H1 (cell line): ENCODE data around the gene WNT1. TPM values are rescaled to one million over a fixed set of nuclear protein-coding genes. Genes with fewer than 3 reads are reported as not detected.

ENCODE experiments used
- CTCF ChIA-PET: fragments of 300-600 bp; sonication (Branson Sonifier 250); formaldehyde crosslinking; loops from one replicate; lab custom pipeline; 2021; ENCODE audit not compliant: partially characterized antibody; lab: Charles Lee
- POLR2A ChIA-PET: fragments of 300-600 bp; sonication (Branson Sonifier 250); formaldehyde crosslinking; loops from one replicate; lab custom pipeline; 2021; ENCODE audit warnings: inconsistent platforms; ENCODE audit not compliant: partially characterized antibody; lab: Charles Lee
- DNase-seq, 2 experiments: peaks; one replicate each; pipeline versions ENCODE4 v3.0.0 to v3.0.0-alpha.2; 2010 to 2022; ENCODE audit warnings: low spot score in 2 of 2, low read depth in 1 of 2, mixed read lengths in 1 of 2
- FAIRE-seq: peaks from 2 replicates; lab custom pipeline; 2011; peaks lifted over from hg19 to GRCh38; lab: Jason Lieb, UNC
- H2AFZ ChIP-seq: 2 replicates; pipeline ENCODE4 v1.8.1; 2012; ENCODE audit warnings: low read length, inconsistent platforms
- H2AK5ac ChIP-seq: 2 replicates; pipeline ENCODE4 v1.6.1; 2013; ENCODE audit warnings: low read depth, low read length
- H2BK120ac ChIP-seq: replicated peaks from 2 replicates; pipeline ENCODE3; 2013; ENCODE audit warnings: low read depth, low read length, inconsistent platforms
- H2BK12ac ChIP-seq: 2 replicates; pipeline ENCODE4 v1.6.1; 2013; ENCODE audit warnings: low read depth, low read length
- H2BK15ac ChIP-seq: 2 replicates; pipeline ENCODE4 v1.6.1; 2013; ENCODE audit warnings: low read length
- H2BK20ac ChIP-seq: 2 replicates; pipeline ENCODE4 v1.6.1; 2013; ENCODE audit warnings: low read length
- H2BK5ac ChIP-seq: 2 replicates; pipeline ENCODE4 v1.6.1; 2013; ENCODE audit warnings: low read depth, low read length
- H3K14ac ChIP-seq: 2 replicates; pipeline ENCODE4 v1.6.1; 2013; ENCODE audit warnings: inconsistent platforms; ENCODE audit not compliant: insufficient read length
- H3K18ac ChIP-seq: 2 replicates; pipeline ENCODE4 v1.6.1; 2013; ENCODE audit warnings: low read length; ENCODE audit errors: extremely low read depth
- H3K23ac ChIP-seq: 2 replicates; pipeline ENCODE4 v1.6.1; 2013; ENCODE audit warnings: inconsistent platforms; ENCODE audit not compliant: insufficient read length
- H3K23me2 ChIP-seq: 2 replicates; pipeline ENCODE4 v1.6.1; 2013; ENCODE audit warnings: low read depth, low read length
- H3K27ac ChIP-seq: 2 replicates; pipeline ENCODE4 v1.6.1; 2011; ENCODE audit warnings: low read depth, low read length, inconsistent platforms
- H3K27me3 ChIP-seq, 4 experiments: replicated peaks in 1 of 4; 1 replicate in 1 of 4; 2 replicates in 3 of 4; pipeline versions ENCODE4 v1.6.1 to v1.8.1; 2011 to 2013; ENCODE audit warnings: low read length in 3 of 4, mild to moderate bottlenecking in 3 of 4, inconsistent platforms in 2 of 4, mixed read lengths in 2 of 4, moderate library complexity in 1 of 4; ENCODE audit not compliant: control insufficient read depth in 3 of 4, insufficient read depth in 3 of 4; ENCODE audit errors: extremely low read depth in 1 of 4
- H3K36me3 ChIP-seq, 4 experiments: 2 replicates each; pipeline versions ENCODE4 v1.6.1 to v1.8.1; 2011 to 2013; ENCODE audit warnings: mild to moderate bottlenecking in 4 of 4, low read length in 3 of 4, moderate library complexity in 2 of 4, control low read depth in 1 of 4, inconsistent platforms in 1 of 4; ENCODE audit not compliant: insufficient read depth in 4 of 4, control insufficient read depth in 2 of 4
- H3K4ac ChIP-seq: replicated peaks from 2 replicates; pipeline ENCODE3; 2013; ENCODE audit warnings: low read length, low read depth, mixed read lengths, inconsistent platforms; ENCODE audit not compliant: insufficient read length
- H3K4me1 ChIP-seq, 4 experiments: replicated peaks in 1 of 4; 1 replicate in 1 of 4; 2 replicates in 3 of 4; pipeline versions ENCODE4 v1.6.1 to v1.8.1; 2011 to 2013; ENCODE audit warnings: low read length in 3 of 4, inconsistent platforms in 2 of 4, mixed read lengths in 1 of 4; ENCODE audit not compliant: insufficient read depth in 4 of 4, control insufficient read depth in 3 of 4
- H3K4me2 ChIP-seq, 2 experiments: 2 replicates each; pipeline versions ENCODE4 v1.6.1 to v1.8.1; 2011 to 2013; ENCODE audit warnings: low read depth in 2 of 2, low read length in 2 of 2, control low read depth in 1 of 2, inconsistent platforms in 1 of 2, mild to moderate bottlenecking in 1 of 2; ENCODE audit not compliant: insufficient read depth in 1 of 2
- H3K4me3 ChIP-seq, 4 experiments: fragments of 200-600, 300-600 bp in 1 of 4; sonication (generic), shearing (Covaris generic), sonication (Bioruptor Twin) in 1 of 4; 2 replicates each; pipeline versions ENCODE4 v1.5.1 to v1.8.1; 2011 to 2016; ENCODE audit warnings: low read length in 4 of 4, low read depth in 3 of 4, control low read depth in 2 of 4, inconsistent platforms in 2 of 4, mild to moderate bottlenecking in 2 of 4, mixed read lengths in 1 of 4, moderate library complexity in 1 of 4; ENCODE audit not compliant: insufficient read depth in 2 of 4; ENCODE audit errors: extremely low read depth in 1 of 4
- H3K56ac ChIP-seq: replicated peaks from 2 replicates; pipeline ENCODE3; 2013; ENCODE audit warnings: low read depth, mild to moderate bottlenecking, mixed read lengths, low read length, inconsistent platforms; ENCODE audit not compliant: insufficient read length
- H3K79me1 ChIP-seq: 2 replicates; pipeline ENCODE4 v1.6.1; 2013; ENCODE audit warnings: low read depth, low read length, control low read depth
- H3K79me2 ChIP-seq, 2 experiments: 2 replicates each; pipeline versions ENCODE4 v1.6.1 to v1.8.1; 2012 to 2013; ENCODE audit warnings: low read length in 2 of 2, mild to moderate bottlenecking in 2 of 2, inconsistent platforms in 1 of 2; ENCODE audit not compliant: insufficient read depth in 2 of 2, control insufficient read depth in 1 of 2
- H3K9ac ChIP-seq, 4 experiments: replicated peaks in 1 of 4; 1 replicate in 1 of 4; 2 replicates in 3 of 4; pipeline versions ENCODE4 v1.6.1 to v1.8.1; 2011 to 2013; ENCODE audit warnings: low read depth in 3 of 4, low read length in 3 of 4, control low read depth in 2 of 4, mild to moderate bottlenecking in 2 of 4, moderate library complexity in 2 of 4, inconsistent platforms in 1 of 4; ENCODE audit errors: extremely low read depth in 1 of 4
- H3K9me3 ChIP-seq, 2 experiments: 2 replicates each; pipeline versions ENCODE4 v1.6.1 to v1.8.1; 2012 to 2013; ENCODE audit warnings: mild to moderate bottlenecking in 2 of 2, moderate library complexity in 2 of 2, control low read depth in 1 of 2, inconsistent platforms in 1 of 2, low read depth in 1 of 2, low read length in 1 of 2, mixed read lengths in 1 of 2; ENCODE audit not compliant: insufficient read depth in 2 of 2
- H4K20me1 ChIP-seq, 2 experiments: replicated peaks in 1 of 2; 2 replicates each; pipeline versions ENCODE3 to v1.8.1; 2011 to 2013; ENCODE audit warnings: inconsistent platforms in 2 of 2, low read length in 2 of 2, mild to moderate bottlenecking in 1 of 2; ENCODE audit not compliant: insufficient read depth in 2 of 2, control insufficient read depth in 1 of 2
- H4K5ac ChIP-seq: 2 replicates; pipeline ENCODE4 v1.6.1; 2013; ENCODE audit warnings: low read length, low read depth, mixed read lengths, inconsistent platforms; ENCODE audit not compliant: insufficient read length
- H4K8ac ChIP-seq: 2 replicates; pipeline ENCODE4 v1.8.0; 2013; ENCODE audit warnings: mild to moderate bottlenecking, moderate library complexity, low read length, inconsistent platforms; ENCODE audit not compliant: insufficient read depth; ENCODE audit errors: extremely low read depth
- H4K91ac ChIP-seq: replicated peaks from 2 replicates; pipeline ENCODE3; 2013; ENCODE audit warnings: low read length, mixed read lengths, inconsistent platforms; ENCODE audit not compliant: insufficient read length
- CBX5 ChIP-seq: fragments of 300-800, 300-1000 bp; sonication (generic); IDR thresholded peaks from 2 replicates; pipeline ENCODE4 v1.7.1; 2016; ENCODE audit warnings: antibody characterized with exemption, low read length, low read depth
- SAP30 ChIP-seq: fragments of 300-600 bp; sonication (generic); IDR thresholded peaks from 2 replicates; pipeline ENCODE4 v1.7.1; 2012; ENCODE audit warnings: low read length, moderate library complexity, mild to moderate bottlenecking, inconsistent platforms; ENCODE audit not compliant: insufficient read depth, insufficient replicate concordance
- polyA plus RNA-seq, 7 experiments: library from polyadenylated mRNA; depleted of rRNA in 3 of 7; stranded (reverse) in 5 of 7; unstranded in 2 of 7; fragments of >200 nt in 5 of 7; fragments of 200-250 nt in 2 of 7; gene quantifications; 1 replicate in 5 of 7; 2 replicates in 1 of 7; 4 replicates in 1 of 7; pipeline versions ENCODE4 v1.2.1 to v1.2.3, GENCODE V29; 2011 to 2013; ENCODE audit warnings: missing spikeins in 2 of 7, mixed read lengths in 2 of 7
- total RNA-seq: library from RNA; stranded (reverse); fragmentation: NEBNext Ultra II Directional; extraction: Animal tissue kit (Norgen Biotek cat#: 25700); gene quantifications from 2 replicates; pipeline ENCODE4 v1.2.1, GENCODE V29; 2021

The WNT1 gene
- total and polyA plus RNA-seq, 2 of the 8 experiments (the other 6 are each of a cell fraction or from before 2014, with no cell fraction given) = not detected

DNA sequence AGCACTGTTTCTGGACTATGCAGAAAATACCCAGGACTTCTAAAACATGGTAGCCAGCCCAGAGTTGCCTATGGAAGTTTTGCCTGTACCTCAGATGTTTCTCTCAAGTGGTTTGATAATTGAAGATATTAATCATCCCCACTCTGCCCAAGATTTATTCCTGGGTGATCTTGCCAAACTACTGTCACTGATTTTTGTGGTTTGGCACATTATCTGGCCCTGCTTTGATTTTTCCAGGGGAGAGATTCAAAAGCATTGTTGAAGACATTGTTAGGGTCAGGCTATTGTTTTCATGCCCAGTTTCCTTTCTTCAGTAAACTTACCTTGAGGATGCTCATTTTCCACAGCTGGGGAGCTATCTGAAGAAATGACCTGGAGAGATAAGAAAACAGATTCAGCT is 34.6 kb downstream of the WNT1 start:
- Histone ChIP-seq H3K56ac (no peak overlapping the region), H3K14ac (no peak overlapping the region), H4K8ac (no peak overlapping the region), H2BK20ac (no peak overlapping the region), H3K27ac (no peak overlapping the region), H3K36me3 (no peaks in the 10 kb centered on the region), H3K79me1 (no peaks in the 10 kb centered on the region), H4K91ac (no peak overlapping the region), H3K23ac (no peak overlapping the region), H3K9me3 (no peaks in the 10 kb centered on the region), H3K4me2 (no peak overlapping the region), H3K27me3 (no peaks in the 10 kb centered on the region), H3K23me2 (0 out of 2 replicates have a peak, but pooled peaks cover 2% of the 10 kb centered on the region), H2BK12ac (no peak overlapping the region), H4K5ac (no peak overlapping the region), H3K4me3 (no peak overlapping the region), H4K20me1 (no peaks in the 10 kb centered on the region), H3K4me1 (peaks cover 0 to 2% (median 0%) of the 10 kb centered on the region in 4 experiments; a peak in 1 of 7 replicates), H2BK5ac (no peak overlapping the region), H2BK15ac (no peak overlapping the region), H3K4ac (no peak overlapping the region), H3K9ac (no peak overlapping the region), H2BK120ac (no peak overlapping the region), H2AFZ (no peak overlapping the region), H2AK5ac (no peak overlapping the region), H3K79me2 (no peaks in the 10 kb centered on the region), H3K18ac (no peak overlapping the region)
- CTCF ChIA-PET = interaction anchor here (0.6 to 11.5 kb wide), 9 partner anchors 14 to 77 kb away, joined by 3 to 207 read pairs (median 4); partner anchors contain the start of genes DDN and WNT1
- DNase-seq (no peak), FAIRE-seq (no peak)
- POLR2A ChIA-PET = interaction anchor here (1.3 to 3.0 kb wide), 5 partner anchors 8 to 25 kb away, joined by 3 to 16 read pairs (median 10); no protein-coding TSS in a partner anchor
- TF ChIP-seq SAP30 (no peak), CBX5 (no peak)
